Stimulated activated CD8-positive, alpha-beta memory T cell treated with anti-CD3 and anti-CD28 coated beads, Interleukin-4, amount 100 ng/mL, for 4 hours (primary cell): ENCODE results near the gene C16orf78.

Experiments
- DNase-seq, 2 donors: peaks; one replicate each; pipeline ENCODE4 v3.0.0-alpha.2; 2020; ENCODE audit warnings: low read depth in 2 of 2, low spot score in 1 of 2

Gene C16orf78

DNA sequence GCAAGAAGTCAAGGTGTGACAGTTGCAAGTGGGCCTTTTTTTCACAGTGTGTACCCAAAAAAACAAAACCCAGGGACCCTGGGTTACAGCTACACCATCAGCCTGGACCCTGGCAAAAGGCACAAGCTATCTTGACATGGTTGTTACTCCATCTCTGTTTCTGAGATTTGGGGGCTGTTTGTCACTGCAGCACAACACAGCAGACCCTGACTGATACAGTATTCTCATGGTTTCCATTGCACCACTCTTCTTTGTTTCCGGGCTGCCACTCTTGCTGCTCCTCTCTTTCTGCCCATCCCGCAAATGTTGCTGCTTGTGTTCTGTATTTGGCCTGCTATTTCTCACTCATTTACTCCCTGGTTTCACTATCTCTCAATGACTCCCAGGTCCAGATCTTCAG, 55.2 kb downstream of the C16orf78 start:
- DNase-seq: no peak

- no peak for DNase-seq
These were observed 57.4 kb downstream of the C16orf78 start for GRCh38 chr16:49431040-49431439.

GRCh38 chr16:49431591-49432290, 58.1 kb downstream of the C16orf78 start:
- DNase-seq: no peak

- no peak for DNase-seq
These were observed 61.1 kb downstream of the C16orf78 start for GRCh38 chr16:49434733-49435132.

DNA sequence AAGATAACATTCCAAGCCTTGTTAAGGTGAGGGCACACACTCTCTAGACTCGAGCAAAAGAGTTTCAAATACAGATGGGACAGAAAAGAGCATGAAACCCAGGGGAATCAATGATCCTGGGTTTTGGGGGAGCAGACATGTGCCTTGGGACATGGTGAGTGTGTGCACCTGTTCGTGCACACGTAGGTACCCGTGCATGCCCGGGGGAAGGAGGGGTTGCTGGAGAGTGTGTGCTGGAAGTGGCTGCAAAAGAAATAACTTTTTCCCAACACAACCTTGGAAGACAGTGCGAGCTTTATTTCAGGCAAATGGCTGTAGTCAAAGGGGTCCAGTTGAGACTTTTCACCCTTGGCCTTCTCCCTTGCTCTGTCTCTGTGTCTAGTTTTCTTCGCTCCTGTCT, 62.6 kb downstream of the C16orf78 start:
- DNase-seq: no peak

DNA sequence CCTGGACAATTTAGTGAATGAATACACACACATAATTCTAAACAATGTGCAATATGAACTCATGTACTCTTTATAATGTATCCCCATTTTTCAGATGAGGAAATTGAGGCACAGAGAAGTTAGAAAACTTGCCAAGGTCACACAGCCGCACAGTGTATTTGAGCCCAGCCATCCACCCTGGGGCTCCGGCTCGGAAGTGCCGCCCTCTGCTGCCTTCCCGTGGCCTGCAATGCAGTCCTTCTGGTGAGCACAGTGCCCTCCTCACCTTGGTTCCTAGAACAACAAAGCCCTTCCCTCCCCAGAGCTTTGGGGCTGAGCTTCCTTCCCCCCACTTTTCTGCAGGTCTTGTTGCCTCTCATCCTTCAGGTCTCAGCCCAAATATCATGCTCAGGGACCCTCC, 63.7 kb downstream of the C16orf78 start:
- no peak for DNase-seq

GRCh38 chr16:49439050-49439449, 65.4 kb downstream of the C16orf78 start:
- DNase-seq: no peak

DNA sequence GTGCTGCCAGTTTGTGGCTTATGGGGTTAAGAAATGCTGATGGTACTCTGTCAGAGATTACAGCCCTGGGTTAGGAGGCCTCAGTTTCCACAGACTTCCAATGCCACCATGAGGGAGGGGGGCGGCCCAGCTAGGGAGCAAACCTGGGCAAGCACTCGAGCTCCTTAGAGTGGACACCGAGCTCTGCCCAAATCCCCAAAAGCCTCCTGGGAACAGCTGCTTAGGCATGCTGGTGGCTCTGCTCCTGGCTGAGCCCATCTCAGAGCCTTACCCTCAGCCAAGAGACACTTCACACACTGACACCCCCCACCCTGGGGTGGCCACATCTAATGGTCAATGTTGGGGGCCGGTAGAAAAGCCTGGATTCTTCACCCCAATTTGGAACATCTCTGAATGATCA, 66.1 kb downstream of the C16orf78 start:
- DNase-seq: no peak

GRCh38 chr16:49440156-49441065, 66.8 kb downstream of the C16orf78 start:
- no peak for DNase-seq

- DNase-seq: peak; percentile 6 to 18
These were observed 67.8 kb downstream of the C16orf78 start for GRCh38 chr16:49441366-49441780.

GRCh38 chr16:49442805-49443204, 69.2 kb downstream of the C16orf78 start:
- DNase-seq: no peak

DNA sequence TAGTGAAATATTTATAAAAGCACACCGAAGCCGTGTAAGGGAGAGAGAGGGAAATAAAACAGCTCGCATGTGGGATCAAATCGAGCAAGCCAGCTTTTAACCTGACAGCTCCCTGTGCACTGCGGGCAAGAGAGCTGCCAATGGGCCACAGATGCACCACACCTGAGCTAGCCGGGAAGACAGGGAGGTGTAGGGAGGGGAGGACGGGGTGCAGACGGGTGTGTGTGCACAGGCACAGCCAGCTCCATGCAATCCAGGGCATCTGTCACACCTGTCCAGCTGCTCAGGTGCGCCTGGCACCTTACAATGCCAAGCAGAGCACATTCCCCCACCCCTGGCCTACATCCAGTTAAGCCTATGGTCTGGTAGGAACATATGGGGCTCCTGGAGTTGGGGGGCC, 70.0 kb downstream of the C16orf78 start:
- DNase-seq: no peak

- no peak for DNase-seq
These were observed 73.2 kb downstream of the C16orf78 start for GRCh38 chr16:49446805-49447204.
